GM20000 (cell line): Measurements from ENCODE around the gene MMP2.

Source experiments
- DNase-seq: peaks from one replicate; pipeline ENCODE4 v3.0.0; 2012; ENCODE audit warnings: low spot score
- CTCF ChIP-seq: IDR thresholded peaks from 2 replicates; pipeline ENCODE4 v1.5.1; 2012; ENCODE audit warnings: mild to moderate bottlenecking, control low read depth; ENCODE audit errors: extremely low read depth, missing control alignments

MMP2 gene

DNA sequence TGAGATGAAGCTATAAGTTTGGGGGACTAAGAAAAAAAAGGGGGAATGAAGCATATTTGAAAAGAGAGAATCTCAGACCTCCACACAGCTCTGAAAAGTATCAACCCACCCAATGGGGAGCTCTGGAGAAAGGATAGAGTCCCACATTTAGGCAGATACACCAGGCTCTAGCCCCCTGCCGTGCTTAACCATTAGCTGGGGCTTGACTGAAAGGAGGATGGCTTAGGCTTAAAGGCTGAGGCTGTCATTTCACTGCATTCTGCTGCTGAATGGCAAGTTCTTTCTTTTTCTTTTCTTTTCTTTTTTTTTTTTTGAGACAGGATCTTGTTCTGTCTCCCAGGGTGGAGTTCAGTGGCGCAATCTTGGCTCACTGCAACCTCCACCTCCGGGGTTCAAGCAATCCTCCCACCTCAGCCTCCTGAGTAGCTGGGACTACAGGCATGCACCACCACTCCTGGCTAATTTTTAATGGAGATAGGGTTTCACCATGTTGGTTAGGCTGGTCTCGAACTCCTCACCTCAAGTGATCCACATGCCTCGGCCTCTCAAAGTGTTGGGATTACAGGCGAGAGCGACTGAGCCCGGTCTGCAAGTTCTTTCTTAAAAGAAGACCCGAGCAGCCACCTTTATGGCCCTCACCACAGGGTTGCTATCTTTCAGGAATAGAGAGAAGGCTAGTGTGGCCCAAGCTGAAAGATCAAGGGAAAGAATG lies 9.0 kb upstream of the MMP2 start:
- DNase-seq: no peak
- TF ChIP-seq CTCF: no peak

GRCh38 chr16:55470533-55471371 lies 8.2 kb upstream of the MMP2 start:
- no peak for DNase-seq
- no peak for TF ChIP-seq CTCF

DNA sequence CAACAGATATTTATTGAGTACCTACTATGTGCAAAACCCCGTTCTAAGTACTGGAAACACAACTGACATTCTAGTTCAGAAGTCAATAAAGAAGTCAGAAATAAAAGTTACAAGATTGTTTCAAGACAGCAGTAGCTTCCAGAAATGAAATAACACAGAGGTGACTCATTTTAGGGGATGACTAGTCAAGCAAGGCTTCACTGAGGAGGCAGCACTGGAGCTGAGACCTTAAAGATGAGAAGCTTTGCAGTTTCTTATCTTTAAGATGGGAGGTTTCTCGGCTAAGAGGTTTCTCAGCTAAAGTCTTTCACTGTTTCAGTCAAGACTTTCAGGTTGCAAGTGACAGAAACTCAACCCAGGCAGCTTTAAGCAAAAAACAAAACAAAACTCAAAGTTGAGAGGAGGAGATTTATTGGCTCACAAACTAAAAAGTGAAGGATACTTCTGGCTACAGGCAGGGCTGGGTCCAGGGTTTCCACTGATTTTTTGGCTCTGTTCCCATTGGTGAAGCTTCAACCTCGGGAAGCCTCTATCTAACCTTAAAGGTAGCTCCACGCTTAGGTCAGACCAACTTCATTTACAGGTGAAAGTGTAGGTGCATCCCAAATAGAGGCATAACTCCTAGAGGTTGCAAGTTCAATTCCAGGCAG lies 7.4 kb upstream of the MMP2 start:
- no peak for DNase-seq
- no peak for TF ChIP-seq CTCF

GRCh38 chr16:55473587-55473986 lies 5.4 kb upstream of the MMP2 start:
- TF ChIP-seq CTCF: no peak
- no peak for DNase-seq

- no peak for DNase-seq
- TF ChIP-seq CTCF: no peak
Observed at GRCh38 chr16:55474821-55475220, 4.2 kb upstream of the MMP2 start.

DNA sequence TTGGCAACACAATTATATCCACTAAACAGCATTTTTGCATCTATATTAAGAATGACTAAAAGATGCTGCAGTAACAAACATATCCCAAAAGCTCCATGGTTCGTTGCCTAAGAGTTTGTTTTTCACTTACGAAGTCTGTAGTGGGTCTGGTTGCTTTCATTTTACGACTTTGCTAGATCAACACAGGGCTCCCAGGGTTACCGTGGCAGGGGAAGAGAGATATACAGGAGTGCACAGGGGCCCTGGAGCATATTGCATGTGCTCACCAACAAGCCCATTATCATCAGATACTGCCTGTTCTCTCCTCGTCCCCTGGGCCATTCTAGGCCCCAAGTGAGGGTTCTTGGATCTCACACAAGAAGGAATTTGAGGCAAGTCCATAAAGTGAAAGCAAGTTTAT lies 3.1 kb upstream of the MMP2 start:
- no peak for DNase-seq
- no peak for TF ChIP-seq CTCF
